SK-N-SH treated with all-trans-retinoic acid at 6 μM for 48 hours (cell line): ENCODE results near the gene RLBP1.

Experiments used
- ATAC-seq: fragments of 200-7000 bp; cut with Tn5 transposase; 3 replicates; pipeline ENCODE4 v1.9.1; 2020; ENCODE audit warnings: mild to moderate bottlenecking, moderate library complexity
- ARNTL ChIP-seq: fragments of 450-650 bp; formaldehyde crosslinking; IDR thresholded peaks from 2 replicates; pipeline ENCODE4 v1.5.0; 2020; ENCODE audit warnings: low read depth, mild to moderate bottlenecking, moderate library complexity, borderline replicate concordance
- BACH2 ChIP-seq: fragments of 250-450 bp; sonication (Bioruptor Pico); IDR thresholded peaks from 2 replicates; pipeline ENCODE4 v1.9.0; 2021; ENCODE audit warnings: mild to moderate bottlenecking, borderline replicate concordance
- CREB5 ChIP-seq: fragments of 250-450 bp; sonication (Bioruptor Pico); IDR thresholded peaks from 2 replicates; pipeline ENCODE4 v1.5.1; 2020; ENCODE audit warnings: low read depth, mild to moderate bottlenecking, moderate library complexity
- CSDC2 ChIP-seq: fragments of 250-450 bp; sonication (Bioruptor Pico); IDR thresholded peaks from 2 replicates; pipeline ENCODE4 v1.5.0; 2020; ENCODE audit warnings: mild to moderate bottlenecking, moderate library complexity
- CSRNP3 ChIP-seq: fragments of 250-450 bp; sonication (Bioruptor Pico); IDR thresholded peaks from 2 replicates; pipeline ENCODE4 v1.5.1; 2021; ENCODE audit warnings: mild to moderate bottlenecking, moderate library complexity
- ESRRG ChIP-seq: fragments of 250-450 bp; sonication (Bioruptor Pico); IDR thresholded peaks from 2 replicates; pipeline ENCODE4 v1.6.1; 2021; ENCODE audit warnings: mild to moderate bottlenecking
- GLIS3 ChIP-seq: fragments of 250-450 bp; sonication (Bioruptor Pico); IDR thresholded peaks from 2 replicates; pipeline ENCODE4 v1.5.0; 2020; ENCODE audit warnings: mild to moderate bottlenecking, moderate library complexity
- ISL1 ChIP-seq: fragments of 250-450 bp; sonication (Bioruptor Pico); IDR thresholded peaks from 2 replicates; pipeline ENCODE4 v2.1.2; 2022; ENCODE audit warnings: mild to moderate bottlenecking, moderate library complexity
- OSR1 ChIP-seq: fragments of 250-450 bp; sonication (Bioruptor Pico); IDR thresholded peaks from 2 replicates; pipeline ENCODE4 v1.8.0; 2022; ENCODE audit warnings: moderate library complexity, mild to moderate bottlenecking, inconsistent platforms
- PATZ1 ChIP-seq: fragments of 250-450 bp; sonication (Bioruptor Pico); IDR thresholded peaks from 2 replicates; pipeline ENCODE4 v1.8.0; 2020; ENCODE audit warnings: mild to moderate bottlenecking, moderate library complexity, borderline replicate concordance
- POU6F1 ChIP-seq: fragments of 250-450 bp; sonication (Bioruptor Pico); IDR thresholded peaks from 2 replicates; pipeline ENCODE4 v1.8.0; 2021; ENCODE audit warnings: low read depth, mild to moderate bottlenecking, moderate library complexity, borderline replicate concordance
- PPARA ChIP-seq: fragments of 250-450 bp; sonication (Bioruptor Pico); IDR thresholded peaks from 2 replicates; pipeline ENCODE4 v1.5.0; 2020; ENCODE audit warnings: mild to moderate bottlenecking, borderline replicate concordance
- SNAI2 ChIP-seq: fragments of 250-450 bp; sonication (Bioruptor Pico); IDR thresholded peaks from 2 replicates; pipeline ENCODE4 v1.5.0; 2020; ENCODE audit warnings: mild to moderate bottlenecking, moderate library complexity
- TOX ChIP-seq: fragments of 250-450 bp; sonication (Bioruptor Pico); IDR thresholded peaks from 2 replicates; pipeline ENCODE4 v1.8.0; 2021; ENCODE audit warnings: mild to moderate bottlenecking, moderate library complexity, borderline replicate concordance
- TSHZ2 ChIP-seq: fragments of 250-450 bp; sonication (Bioruptor Pico); IDR thresholded peaks from 2 replicates; pipeline ENCODE4 v1.5.0; 2020; ENCODE audit warnings: mild to moderate bottlenecking, moderate library complexity
- ZC3H10 ChIP-seq: fragments of 250-450 bp; sonication (Bioruptor Pico); IDR thresholded peaks from 2 replicates; pipeline ENCODE4 v1.5.1; 2021; ENCODE audit warnings: mild to moderate bottlenecking, moderate library complexity
- ZFP3 ChIP-seq: fragments of 250-450 bp; sonication (Bioruptor Pico); IDR thresholded peaks from 2 replicates; pipeline ENCODE4 v1.5.0; 2020; ENCODE audit warnings: mild to moderate bottlenecking, moderate library complexity
- ZNF70 ChIP-seq: fragments of 450-650 bp; formaldehyde crosslinking; IDR thresholded peaks from 2 replicates; pipeline ENCODE4 v1.5.0; 2020; ENCODE audit warnings: mild to moderate bottlenecking, moderate library complexity
- ZNF8 ChIP-seq: fragments of 450-650 bp; formaldehyde crosslinking; IDR thresholded peaks from 2 replicates; pipeline ENCODE4 v1.5.0; 2020; ENCODE audit warnings: mild to moderate bottlenecking, moderate library complexity

The RLBP1 gene

GRCh38 chr15:89196994-89197393 lies 24.4 kb downstream of the RLBP1 start:
- ATAC-seq, result no peak
- TF ChIP-seq TOX (CRISPR knock-in tag) (no peak), ZC3H10 (CRISPR knock-in tag) (no peak), ESRRG (no peak), ISL1 (CRISPR knock-in tag) (no peak), TSHZ2 (CRISPR knock-in tag) (no peak), ZNF70 (CRISPR knock-in tag) (no peak), OSR1 (CRISPR knock-in tag) (no peak), PPARA (CRISPR knock-in tag) (no peak), ZNF8 (CRISPR knock-in tag) (no peak)

GRCh38 chr15:89196241-89196640 lies 25.1 kb downstream of the RLBP1 start:
- TF ChIP-seq PATZ1 (CRISPR knock-in tag) (no peak), BACH2 (CRISPR knock-in tag) (no peak), OSR1 (CRISPR knock-in tag) (no peak), ARNTL (no peak), ZNF70 (CRISPR knock-in tag) (no peak), ISL1 (CRISPR knock-in tag) (no peak), TSHZ2 (CRISPR knock-in tag) (no peak), CREB5 (no peak), ZNF8 (CRISPR knock-in tag) (no peak), ESRRG (no peak), POU6F1 (no peak), CSDC2 (CRISPR knock-in tag) (no peak), CSRNP3 (CRISPR knock-in tag) (no peak), ZFP3 (CRISPR knock-in tag) (no peak), GLIS3 (CRISPR knock-in tag) (no peak), SNAI2 (CRISPR knock-in tag) (no peak), ZC3H10 (CRISPR knock-in tag) (no peak)
- no peak for ATAC-seq
